B cell (primary cell): ENCODE results near the gene THSD7A. TPM values are rescaled to one million over a fixed set of nuclear protein-coding genes. Genes with fewer than 3 reads are reported as not detected.

Experiments used
- ATAC-seq: fragments of 200-7000 bp; cut with Tn5 transposase; one replicate; pipeline ENCODE4 v1.10.0; 2021; ENCODE audit warnings: low read depth, mild to moderate bottlenecking, moderate number of reproducible peaks, moderate library complexity
- CTCF ChIA-PET: fragments of 350-600 bp; sonication (Branson Sonifier 250); formaldehyde crosslinking; loops from one replicate; lab custom pipeline; 2021; ENCODE audit warnings: antibody characterized with exemption, inconsistent platforms; lab: Charles Lee
- POLR2A ChIA-PET: fragments of 350-600 bp; sonication (Branson Sonifier 250); formaldehyde crosslinking; loops from one replicate; lab custom pipeline; 2021; ENCODE audit warnings: antibody characterized with exemption; lab: Charles Lee
- DNase-seq: peaks from one replicate; pipeline ENCODE4 v3.0.0; 2013
- H2AFZ ChIP-seq: 2 replicates; pipeline ENCODE4 v1.6.1; 2012; ENCODE audit warnings: mild to moderate bottlenecking, low read depth, low read length; ENCODE audit not compliant: insufficient read depth, poor library complexity, severe bottlenecking
- H3K27ac ChIP-seq, 2 donors: 1 replicate in 1 of 2; 2 replicates in 1 of 2; pipeline ENCODE4 v1.5.1; 2012 to 2013; ENCODE audit warnings: low read length in 2 of 2, mild to moderate bottlenecking in 2 of 2, moderate library complexity in 1 of 2
- H3K27me3 ChIP-seq, 4 experiments: fragments of 200-600 bp in 1 of 4; sonication (generic) in 1 of 4; replicated peaks in 1 of 4; 1 replicate in 2 of 4; 2 replicates in 2 of 4; pipeline versions ENCODE4 v1.6.1 to v1.7.0; 2013 to 2016; ENCODE audit warnings: low read length in 3 of 4, mild to moderate bottlenecking in 2 of 4, mixed read lengths in 1 of 4, moderate library complexity in 1 of 4; ENCODE audit not compliant: insufficient read depth in 4 of 4, control insufficient read depth in 3 of 4; ENCODE audit errors: control extremely low read depth in 1 of 4
- H3K36me3 ChIP-seq, 2 experiments: replicated peaks in 1 of 2; 1 replicate in 1 of 2; 2 replicates in 1 of 2; pipeline versions ENCODE4 v1.6.1 to v1.7.1; 2013; ENCODE audit warnings: low read length in 1 of 2; ENCODE audit not compliant: insufficient read depth in 2 of 2, control insufficient read depth in 1 of 2; ENCODE audit errors: control extremely low read depth in 1 of 2, extremely low read depth in 1 of 2
- H3K4me1 ChIP-seq, 2 donors: fragments of 200-600 bp in 1 of 2; sonication (generic) in 1 of 2; 1 replicate in 1 of 2; 2 replicates in 1 of 2; pipeline versions ENCODE4 v1.5.1 to v1.6.1; 2013 to 2017; ENCODE audit warnings: low read length in 2 of 2; ENCODE audit not compliant: control insufficient read depth in 2 of 2, insufficient read depth in 2 of 2
- H3K4me2 ChIP-seq: replicated peaks from 2 replicates; pipeline ENCODE3; 2012; ENCODE audit warnings: mild to moderate bottlenecking, low read depth, low read length; ENCODE audit not compliant: poor library complexity, severe bottlenecking
- H3K4me3 ChIP-seq, 5 experiments: fragments of 200-600 bp in 1 of 5; sonication (generic) in 1 of 5; 1 replicate in 3 of 5; 2 replicates in 2 of 5; pipeline versions ENCODE4 v1.5.1 to v1.7.0; 2011 to 2016; ENCODE audit warnings: low read length in 4 of 5, mild to moderate bottlenecking in 4 of 5, low read depth in 2 of 5, control low read depth in 1 of 5, moderate library complexity in 1 of 5; ENCODE audit not compliant: insufficient read depth in 1 of 5; ENCODE audit errors: control extremely low read depth in 1 of 5, extremely low read depth in 1 of 5
- H3K79me2 ChIP-seq: fragments of 200-600 bp; sonication (generic); one replicate; pipeline ENCODE4 v1.6.0; 2016; ENCODE audit warnings: low read length; ENCODE audit not compliant: control insufficient read depth, insufficient read depth
- H3K9ac ChIP-seq: fragments of 200-600 bp; sonication (generic); 2 replicates; pipeline ENCODE4 v1.6.1; 2017; ENCODE audit warnings: mild to moderate bottlenecking, low read length, moderate library complexity
- H3K9me3 ChIP-seq, 3 donors: one replicate each; pipeline versions ENCODE4 v1.6.1 to v1.7.1; 2013; ENCODE audit warnings: low read length in 2 of 3; ENCODE audit not compliant: control insufficient read depth in 2 of 3, insufficient read depth in 1 of 3; ENCODE audit errors: control extremely low read depth in 1 of 3
- H4K20me1 ChIP-seq: 2 replicates; pipeline ENCODE4 v1.6.0; 2012; ENCODE audit warnings: mild to moderate bottlenecking, low read length; ENCODE audit not compliant: insufficient read depth, control insufficient read depth, poor library complexity, severe bottlenecking
- H3K27ac Mint-ChIP-seq: one replicate; pipeline ENCODE4 v1.8.0; 2021; ENCODE audit warnings: mixed read lengths
- H3K27me3 Mint-ChIP-seq: one replicate; pipeline ENCODE4 v1.8.0; 2021; ENCODE audit warnings: mixed read lengths
- H3K4me1 Mint-ChIP-seq: one replicate; pipeline ENCODE4 v1.8.0; 2021; ENCODE audit warnings: mixed read lengths
- H3K4me3 Mint-ChIP-seq: one replicate; pipeline ENCODE4 v1.8.0; 2021; ENCODE audit warnings: mixed read lengths
- H3K9me3 Mint-ChIP-seq: one replicate; pipeline ENCODE4 v1.8.0; 2022; ENCODE audit warnings: mixed read lengths; ENCODE audit not compliant: insufficient read depth
- CTCF ChIP-seq: fragments of 200-600 bp; IDR thresholded peaks from one replicate; pipeline ENCODE4 v1.8.0; 2022; ENCODE audit warnings: antibody characterized with exemption, mild to moderate bottlenecking
- EZH2 ChIP-seq: IDR thresholded peaks from 2 replicates; pipeline ENCODE4 v1.6.1; 2012; ENCODE audit warnings: borderline replicate concordance, low read depth, mild to moderate bottlenecking, moderate library complexity, low read length; ENCODE audit not compliant: insufficient read depth, poor library complexity, severe bottlenecking
- WGBS: methylation state at CpG from one replicate; pipeline ENCODE4 v1.1.5; 2013; ENCODE audit warnings: missing lambda C conversion rate; ENCODE audit not compliant: insufficient coverage; 5-methylcytosine and 5-hydroxymethylcytosine counted together
- intact Hi-C: fragments of 100-400 bp; cut with micrococcal nuclease; formaldehyde crosslinking; loops from one replicate; pipeline ENCODE4 v1.10.0; 2022
- polyA plus RNA-seq: library from polyadenylated mRNA; depleted of rRNA; stranded (reverse); fragments of >200 nt; gene quantifications from 2 replicates; pipeline ENCODE4 v1.2.3, GENCODE V29; 2012
- total RNA-seq, 2 donors: library from RNA; stranded (reverse); fragments of 120-200 nt in 1 of 2; gene quantifications; 1 replicate in 1 of 2; 2 replicates in 1 of 2; pipeline versions ENCODE4 v1.2.3 to v1.2.4, GENCODE V29; 2013 to 2022

The THSD7A gene
- total and polyA plus RNA-seq, 2 donors (not counting 1 experiment from before 2014, with no cell fraction given), result not detected

GRCh38 chr7:11690395-11690794 lies 141.6 kb downstream of the THSD7A start:
- H3K4me3 ChIP-seq, result no peak overlapping the region
- no peaks in the 10 kb centered on the region for H3K27me3 ChIP-seq
- H3K4me3 Mint-ChIP-seq, result no peak overlapping the region
- CTCF ChIA-PET, result no interaction called here
- DNase-seq, result no peak
- POLR2A ChIA-PET, result no interaction called here
- no peak overlapping the region for H3K4me2 ChIP-seq
- H3K9ac ChIP-seq, result no peak overlapping the region
- TF ChIP-seq CTCF (no peak), EZH2 (no peak)
- no peaks in the 10 kb centered on the region for H3K9me3 Mint-ChIP-seq
- H3K27ac Mint-ChIP-seq, result no peak overlapping the region
- no peaks in the 10 kb centered on the region for H3K4me1 ChIP-seq
- H3K27ac ChIP-seq, result no peak overlapping the region
- ATAC-seq, result no peak
- no peaks in the 10 kb centered on the region for H4K20me1 ChIP-seq
- peaks cover 3% of the 10 kb centered on the region for H3K4me1 Mint-ChIP-seq
- intact Hi-C loops, result no loop called here
- no peaks in the 10 kb centered on the region for H3K9me3 ChIP-seq
- no peaks in the 10 kb centered on the region for H3K79me2 ChIP-seq
- WGBS, result 83% methylated on average over 1 of the region's 3 CpGs
- H2AFZ ChIP-seq, result no peak overlapping the region
- H3K27me3 Mint-ChIP-seq, result no peaks in the 10 kb centered on the region
- no peaks in the 10 kb centered on the region for H3K36me3 ChIP-seq

GRCh38 chr7:11689096-11689495 lies 142.9 kb downstream of the THSD7A start:
- no peak for DNase-seq
- no peak overlapping the region for H2AFZ ChIP-seq
- peaks cover under 1% of the 10 kb centered on the region for H3K9me3 Mint-ChIP-seq
- H4K20me1 ChIP-seq, result no peaks in the 10 kb centered on the region
- ChIA-PET CTCF (no interaction called here), POLR2A (no interaction called here)
- H3K9ac ChIP-seq, result no peak overlapping the region
- no peak overlapping the region for H3K4me3 ChIP-seq
- no peak for TF ChIP-seq CTCF
- TF ChIP-seq EZH2, result no peak
- H3K4me3 Mint-ChIP-seq, result no peak overlapping the region
- H3K79me2 ChIP-seq, result no peaks in the 10 kb centered on the region
- no peaks in the 10 kb centered on the region for H3K4me1 ChIP-seq
- no peaks in the 10 kb centered on the region for H3K36me3 ChIP-seq
- peaks cover 0 to 5% (median 3%) of the 10 kb centered on the region in 3 donors for H3K9me3 ChIP-seq
- H3K4me2 ChIP-seq, result no peak overlapping the region
- 40% methylated on average over 1 of the region's 2 CpGs for WGBS
- no peaks in the 10 kb centered on the region for H3K27me3 Mint-ChIP-seq
- no peaks in the 10 kb centered on the region for H3K27me3 ChIP-seq
- ATAC-seq, result no peak
- H3K4me1 Mint-ChIP-seq, result peaks cover 3% of the 10 kb centered on the region
- H3K27ac ChIP-seq, result no peak overlapping the region
- intact Hi-C loops, result no loop called here
- no peak overlapping the region for H3K27ac Mint-ChIP-seq
